HepG2 (cell line): ENCODE measurements around the gene PSMB11. TPM values are rescaled to one million over a fixed set of nuclear protein-coding genes. Genes with fewer than 3 reads are reported as not detected.

Experiments used
- AHR ChIP-seq: IDR thresholded peaks from 2 replicates; pipeline ENCODE4 v1.6.1; 2018; ENCODE audit warnings: missing genetic modification reagents, missing compliant biosample characterization
- AKNA ChIP-seq: sonication (generic); formaldehyde crosslinking; IDR thresholded peaks from 2 replicates; pipeline ENCODE4 v1.4.0; 2020; ENCODE audit warnings: missing genetic modification reagents, borderline replicate concordance
- CEBPG ChIP-seq: IDR thresholded peaks from 2 replicates; pipeline ENCODE4 v1.6.1; 2016
- FOXM1 ChIP-seq: sonication (generic); formaldehyde crosslinking; IDR thresholded peaks from 2 replicates; pipeline ENCODE4 v1.5.0; 2020; ENCODE audit warnings: missing genetic modification reagents
- HMG20B ChIP-seq: conservative IDR thresholded peaks from 2 replicates; pipeline ENCODE4 v1.6.1; 2016; ENCODE audit warnings: missing genetic modification reagents, missing compliant biosample characterization
- KDM5A ChIP-seq: fragments of 200-600 bp; sonication (generic); IDR thresholded peaks from 2 replicates; pipeline ENCODE4 v1.7.0; 2018; ENCODE audit warnings: antibody characterized with exemption, mild to moderate bottlenecking, low read length, borderline replicate concordance
- KDM5B ChIP-seq: sonication (generic); formaldehyde crosslinking; IDR thresholded peaks from 2 replicates; pipeline ENCODE4 v1.4.0; 2020; ENCODE audit warnings: missing genetic modification reagents, mild to moderate bottlenecking, borderline replicate concordance
- KLF11 ChIP-seq: IDR thresholded peaks from 2 replicates; pipeline ENCODE4 v1.6.1; 2016; ENCODE audit warnings: missing compliant biosample characterization
- MED8 ChIP-seq: sonication (generic); formaldehyde crosslinking; IDR thresholded peaks from 2 replicates; pipeline ENCODE4 v1.8.1; 2023; ENCODE audit warnings: mild to moderate bottlenecking, missing genetic modification reagents; ENCODE audit not compliant: insufficient replicate concordance
- MYPOP ChIP-seq: sonication (generic); formaldehyde crosslinking; IDR thresholded peaks from 2 replicates; pipeline ENCODE4 v1.8.1; 2023; ENCODE audit warnings: mild to moderate bottlenecking, moderate library complexity, missing genetic modification reagents
- SP140L ChIP-seq: sonication (generic); formaldehyde crosslinking; IDR thresholded peaks from 2 replicates; pipeline ENCODE4 v1.4.0; 2020; ENCODE audit warnings: missing genetic modification reagents, borderline replicate concordance
- TAF15 ChIP-seq: fragments of 200-400 bp; formaldehyde crosslinking; IDR thresholded peaks from one replicate; pipeline ENCODE4 v1.6.1; 2018; ENCODE audit warnings: mild to moderate bottlenecking, low read depth, low read length; ENCODE audit not compliant: poor library complexity, severe bottlenecking
- TOPORS ChIP-seq: sonication (generic); formaldehyde crosslinking; IDR thresholded peaks from 2 replicates; pipeline ENCODE4 v1.8.0; 2023; ENCODE audit warnings: mild to moderate bottlenecking, missing genetic modification reagents
- ZNF225 ChIP-seq: sonication (generic); formaldehyde crosslinking; IDR thresholded peaks from 2 replicates; pipeline ENCODE4 v1.4.0; 2020; ENCODE audit warnings: mild to moderate bottlenecking, missing genetic modification reagents
- ZNF546 ChIP-seq: sonication (generic); formaldehyde crosslinking; conservative IDR thresholded peaks from 2 replicates; pipeline ENCODE4 v1.8.1; 2023; ENCODE audit warnings: mild to moderate bottlenecking, missing genetic modification reagents
- ZNF605 ChIP-seq: sonication (generic); formaldehyde crosslinking; IDR thresholded peaks from 2 replicates; pipeline ENCODE4 v1.8.0; 2022; ENCODE audit warnings: mild to moderate bottlenecking, missing genetic modification reagents
- ZNF747 ChIP-seq: sonication (generic); formaldehyde crosslinking; IDR thresholded peaks from 2 replicates; pipeline ENCODE4 v1.8.1; 2023; ENCODE audit warnings: missing genetic modification reagents, mild to moderate bottlenecking, borderline replicate concordance
- ZNF788 ChIP-seq: sonication (generic); formaldehyde crosslinking; IDR thresholded peaks from 2 replicates; pipeline ENCODE4 v1.5.0; 2020; ENCODE audit warnings: mild to moderate bottlenecking, missing genetic modification reagents, borderline replicate concordance
- ZUFSP ChIP-seq: sonication (generic); formaldehyde crosslinking; IDR thresholded peaks from 2 replicates; pipeline ENCODE4 v1.9.0; 2021; ENCODE audit warnings: missing genetic modification reagents, mild to moderate bottlenecking, borderline replicate concordance
- polyA plus RNA-seq, 8 experiments: library from polyadenylated mRNA; depleted of rRNA in 3 of 8; stranded (reverse) in 7 of 8; unstranded in 1 of 8; fragments of >200 nt; fragmentation: Illumina TruSeq in 4 of 8; extraction: Trizol in 4 of 8; gene quantifications; 2 replicates each; pipeline versions ENCODE4 v1.2.1 to v1.2.3, GENCODE V29; 2011 to 2016; ENCODE audit warnings: low read depth in 4 of 8, missing spikeins in 1 of 8, mixed read lengths in 1 of 8; ENCODE audit not compliant: insufficient read depth in 1 of 8
- total RNA-seq, 5 experiments: library from RNA; depleted of rRNA; stranded (reverse); fragments of >200 nt; fragmentation: Illumina TruSeq; extraction: Trizol; gene quantifications; 2 replicates each; pipeline ENCODE4 v1.2.3, GENCODE V29; 2016; ENCODE audit warnings: low read depth in 1 of 5

PSMB11 gene
- total and polyA plus RNA-seq, 2 of the 13 experiments (the other 11 are each of a cell fraction or from before 2014, with no cell fraction given): not detected

GRCh38 chr14:23021434-23021833 lies 20.6 kb upstream of the PSMB11 start (continued):
- TF ChIP-seq ZUFSP: no peak
- 0 out of 2 replicates have a peak, but pooled peaks have one; percentile 53 for TF ChIP-seq ZNF605
- peak; percentile 38 for TF ChIP-seq MED8 (CRISPR knock-in tag)
- TF ChIP-seq AHR: no peak
- TF ChIP-seq KDM5A: no peak
- TF ChIP-seq ZNF788 (CRISPR knock-in tag): no peak
- TF ChIP-seq KDM5B (CRISPR knock-in tag): no peak
- TF ChIP-seq FOXM1: no peak
- TF ChIP-seq KLF11 (CRISPR knock-in tag): no peak
- no peak for TF ChIP-seq AKNA
- TF ChIP-seq TOPORS (CRISPR knock-in tag): no peak
- TF ChIP-seq ZNF546 (CRISPR knock-in tag): no peak
- no peak for TF ChIP-seq CEBPG (CRISPR knock-in tag)
- no peak for TF ChIP-seq ZNF747 (CRISPR knock-in tag)
- no peak for TF ChIP-seq SP140L
- TF ChIP-seq ZNF225 (CRISPR knock-in tag): no peak
- no peak for TF ChIP-seq MYPOP (CRISPR knock-in tag)
- no peak for TF ChIP-seq HMG20B (CRISPR knock-in tag)
- TF ChIP-seq TAF15: no peak
- TF ChIP-seq, all 625 proteins: peak for 11
